DOHH2 (cell line): ENCODE measurements around the gene SPON1.

Experiments
- H3F3A ChIP-seq: fragments of 200-600 bp; sonication (generic), shearing (Covaris generic); 2 replicates; pipeline ENCODE4 v1.6.0; 2016; ENCODE audit warnings: antibody characterized with exemption, mild to moderate bottlenecking; ENCODE audit not compliant: control insufficient read depth, insufficient read depth
- H3K27ac ChIP-seq: fragments of 200-600 bp; sonication (generic); 2 replicates; pipeline ENCODE4 v1.5.1; 2014; ENCODE audit warnings: low read depth, mild to moderate bottlenecking, low read length, moderate library complexity
- H3K27me3 ChIP-seq: fragments of 200-600 bp; sonication (generic); 2 replicates; pipeline ENCODE4 v1.6.1; 2014; ENCODE audit warnings: mild to moderate bottlenecking, low read length, mixed read lengths; ENCODE audit not compliant: control insufficient read depth
- H3K36me3 ChIP-seq: fragments of 200-600 bp; sonication (generic); 2 replicates; pipeline ENCODE4 v1.6.1; 2014; ENCODE audit warnings: mild to moderate bottlenecking, low read length, moderate library complexity, mixed read lengths; ENCODE audit not compliant: control insufficient read depth
- H3K4me1 ChIP-seq: fragments of 200-600 bp; sonication (generic); 2 replicates; pipeline ENCODE4 v1.6.1; 2014; ENCODE audit warnings: mild to moderate bottlenecking, low read length, mixed read lengths; ENCODE audit not compliant: control insufficient read depth
- H3K4me2 ChIP-seq: fragments of 200-600 bp; sonication (generic); 2 replicates; pipeline ENCODE4 v1.6.0; 2014; ENCODE audit warnings: mild to moderate bottlenecking, low read length, moderate library complexity
- H3K4me3 ChIP-seq: fragments of 200-600 bp; sonication (generic); 2 replicates; pipeline ENCODE4 v1.5.1; 2014; ENCODE audit warnings: mild to moderate bottlenecking, low read length, mixed read lengths
- H3K79me2 ChIP-seq: fragments of 200-600 bp; sonication (generic); 2 replicates; pipeline ENCODE4 v1.6.1; 2014; ENCODE audit warnings: mild to moderate bottlenecking, low read length, mixed read lengths; ENCODE audit not compliant: control insufficient read depth
- H3K9me2 ChIP-seq: fragments of 200-600 bp; sonication (generic); replicated peaks from 2 replicates; pipeline ENCODE4 v1.6.1; 2014; ENCODE audit warnings: mild to moderate bottlenecking, low read length, mixed read lengths; ENCODE audit not compliant: control insufficient read depth
- H3K9me3 ChIP-seq: fragments of 200-600 bp; sonication (generic); 2 replicates; pipeline ENCODE4 v1.6.1; 2014; ENCODE audit warnings: antibody characterized with exemption, low read length, mixed read lengths; ENCODE audit not compliant: control insufficient read depth, insufficient read depth
- H4K20me1 ChIP-seq: fragments of 200-600 bp; sonication (generic); 2 replicates; pipeline ENCODE4 v1.6.0; 2014; ENCODE audit warnings: low read depth, mild to moderate bottlenecking, antibody characterized with exemption, low read length, moderate library complexity; ENCODE audit not compliant: control insufficient read depth, insufficient read depth
- CTCF ChIP-seq: fragments of 200-600 bp; sonication (generic); IDR thresholded peaks from one replicate; pipeline ENCODE4 v1.5.1; 2014; ENCODE audit warnings: antibody characterized with exemption, mild to moderate bottlenecking, low read depth, low read length; ENCODE audit not compliant: poor library complexity, severe bottlenecking
- EZH2phosphoT487 ChIP-seq: fragments of 200-600 bp; sonication (generic); IDR thresholded peaks from 2 replicates; pipeline ENCODE4 v1.6.1; 2017; ENCODE audit warnings: borderline replicate concordance, mild to moderate bottlenecking, antibody characterized with exemption, low read length, moderate library complexity, mixed read lengths

The SPON1 gene

DNA sequence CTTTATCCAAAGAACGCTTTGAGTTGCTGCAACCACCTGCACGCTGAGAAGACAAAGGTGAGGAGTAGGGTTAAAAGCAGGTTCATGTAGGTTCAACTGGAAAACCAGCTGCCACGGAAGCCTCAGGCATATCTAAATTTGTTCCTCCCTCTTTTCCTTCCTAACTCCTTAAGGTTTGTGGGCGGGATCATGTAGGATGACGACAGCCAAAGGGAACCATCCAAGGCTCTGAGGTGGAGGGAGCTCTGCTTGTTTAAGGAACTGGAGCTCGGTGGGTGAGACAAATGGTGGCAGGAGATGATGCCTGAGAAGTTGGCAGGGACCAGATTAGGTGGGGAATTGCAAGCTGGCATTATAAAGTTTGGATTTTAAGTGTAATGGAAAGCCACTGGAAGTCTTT, 60.3 kb downstream of the SPON1 start:
- Histone ChIP-seq H3K4me2 (no peak overlapping the region), H3K4me1 (no peaks in the 10 kb centered on the region), H3K27me3 (peaks cover 10% of the 10 kb centered on the region), H4K20me1 (no peaks in the 10 kb centered on the region), H3K79me2 (no peaks in the 10 kb centered on the region), H3F3A (no peaks in the 10 kb centered on the region), H3K9me2 (no peaks in the 10 kb centered on the region), H3K36me3 (no peaks in the 10 kb centered on the region), H3K27ac (no peak overlapping the region), H3K4me3 (no peak overlapping the region), H3K9me3 (no peaks in the 10 kb centered on the region)
- TF ChIP-seq EZH2phosphoT487 (no peak), CTCF (no peak)

GRCh38 chr11:14026961-14027360, 64.4 kb downstream of the SPON1 start:
- no peaks in the 10 kb centered on the region for H3K79me2 ChIP-seq
- no peak overlapping the region for H3K4me3 ChIP-seq
- no peak overlapping the region for H3K27ac ChIP-seq
- no peaks in the 10 kb centered on the region for H3K4me1 ChIP-seq
- H3K36me3 ChIP-seq = no peaks in the 10 kb centered on the region
- no peaks in the 10 kb centered on the region for H3K9me3 ChIP-seq
- no peak overlapping the region for H3K4me2 ChIP-seq
- H4K20me1 ChIP-seq = no peaks in the 10 kb centered on the region
- no peaks in the 10 kb centered on the region for H3K9me2 ChIP-seq
- H3F3A ChIP-seq = no peaks in the 10 kb centered on the region
- TF ChIP-seq EZH2phosphoT487 (no peak), CTCF (no peak)
- no peaks in the 10 kb centered on the region; the same call in 1 of the 2 replicates for H3K27me3 ChIP-seq

GRCh38 chr11:14027525-14027924, 65.0 kb downstream of the SPON1 start:
- no peaks in the 10 kb centered on the region for H3K9me3 ChIP-seq
- no peak overlapping the region for H3K4me2 ChIP-seq
- H3K27ac ChIP-seq = no peak overlapping the region
- no peaks in the 10 kb centered on the region; the same call in 1 of the 2 replicates for H3K27me3 ChIP-seq
- H3K4me3 ChIP-seq = no peak overlapping the region
- H3F3A ChIP-seq = no peaks in the 10 kb centered on the region
- no peaks in the 10 kb centered on the region for H4K20me1 ChIP-seq
- no peaks in the 10 kb centered on the region for H3K4me1 ChIP-seq
- no peaks in the 10 kb centered on the region for H3K79me2 ChIP-seq
- no peaks in the 10 kb centered on the region for H3K36me3 ChIP-seq
- H3K9me2 ChIP-seq = no peaks in the 10 kb centered on the region
- TF ChIP-seq CTCF (no peak), EZH2phosphoT487 (no peak)

DNA sequence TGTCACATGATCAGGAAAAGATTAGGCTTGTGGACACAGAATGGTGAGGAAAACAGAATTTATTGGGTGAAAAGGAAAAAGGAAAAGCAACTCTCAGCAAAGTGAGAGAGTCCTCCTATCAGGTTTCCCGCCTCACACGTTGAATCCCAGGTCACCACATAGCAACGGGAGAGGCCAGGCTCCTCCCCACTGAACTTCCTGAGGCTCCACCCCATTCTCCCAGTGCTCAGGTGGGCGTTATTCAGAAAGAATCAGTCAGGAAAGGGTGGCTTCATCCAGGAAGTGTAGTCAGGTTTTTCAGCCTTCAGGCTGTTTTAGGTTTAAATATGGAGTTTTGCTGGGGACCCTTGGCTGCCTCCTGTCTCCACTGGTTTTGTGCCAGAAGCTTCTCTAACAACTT, 66.9 kb downstream of the SPON1 start:
- no peaks in the 10 kb centered on the region for H4K20me1 ChIP-seq
- no peak overlapping the region for H3K4me2 ChIP-seq
- no peaks in the 10 kb centered on the region; the same call in 1 of the 2 replicates for H3K27me3 ChIP-seq
- H3F3A ChIP-seq = no peaks in the 10 kb centered on the region
- H3K4me1 ChIP-seq = no peaks in the 10 kb centered on the region
- H3K4me3 ChIP-seq = no peak overlapping the region
- no peak for TF ChIP-seq CTCF
- TF ChIP-seq EZH2phosphoT487 = no peak
- H3K9me2 ChIP-seq = no peaks in the 10 kb centered on the region
- H3K79me2 ChIP-seq = no peaks in the 10 kb centered on the region
- H3K9me3 ChIP-seq = no peaks in the 10 kb centered on the region
- no peak overlapping the region for H3K27ac ChIP-seq
- H3K36me3 ChIP-seq = no peaks in the 10 kb centered on the region
